Measurements from ENCODE around the gene KIAA1191. TPM values are rescaled to one million over a fixed set of nuclear protein-coding genes. Genes with fewer than 3 reads are reported as not detected.
A peak's percentile ranks its signal among the peaks of the same experiment; 100 is the strongest.

The KIAA1191 gene
- total RNA-seq, 1 donor from 2014 or later: 163 TPM

GRCh38 chr5:176365351-176366231 lies 4.0 kb upstream of the KIAA1191 start, which contains the start of gene ARL10:
ARL10 (plus strand) TSS chr5:176365487; CDS start chr5:176365564, 77 bp downstream.
- peak within 1 kb of the TSS; percentile 83 for H3K9ac ChIP-seq (ENCODE audit: low read length)
- peaks cover 19% of the 10 kb centered on the region for H3K79me2 ChIP-seq (ENCODE audit: insufficient read depth, low read length)
- DNase-seq (ENCODE audit: low read depth): peak; percentile 50
- H3K27ac ChIP-seq (ENCODE audit: low read depth, low read length): peak within 1 kb of the TSS; percentile 42
- H3K4me1 ChIP-seq (ENCODE audit: insufficient read depth, low read length): peaks cover 18% of the 10 kb centered on the region
- H3K9me3 ChIP-seq (ENCODE audit: insufficient read depth, low read depth, low read length): no peaks in the 10 kb centered on the region
- H3K4me3 Mint-ChIP-seq (ENCODE audit: unreplicated experiment): peak within 1 kb of the TSS; percentile 85
- peak within 1 kb of the TSS; percentile 96 for H2AFZ ChIP-seq (ENCODE audit: low read depth, low read length)
- no peak for TF ChIP-seq EZH2 (IDR thresholded peaks at IDR 0.05; ENCODE audit: insufficient read depth, low read length)
- peaks cover 13% of the 10 kb centered on the region for H3K36me3 ChIP-seq (ENCODE audit: insufficient read depth, low read length)
- peak within 1 kb of the TSS; percentile 18 for H3K27ac Mint-ChIP-seq (ENCODE audit: unreplicated experiment)
- peaks cover 2% of the 10 kb centered on the region for H3K9me3 Mint-ChIP-seq (ENCODE audit: unreplicated experiment)
- H3K4me2 ChIP-seq (ENCODE audit: low read length): peak within 1 kb of the TSS; percentile 97
- peaks cover 8% of the 10 kb centered on the region for H3K36me3 Mint-ChIP-seq (ENCODE audit: low read depth, unreplicated experiment)
- peaks cover 9% of the 10 kb centered on the region for H3K4me1 Mint-ChIP-seq (ENCODE audit: low read depth, unreplicated experiment)
- H3K4me3 ChIP-seq (ENCODE audit: insufficient read depth, low read depth, low read length): peak within 1 kb of the TSS; percentile 77
- peaks cover 5% of the 10 kb centered on the region for H3K27me3 Mint-ChIP-seq (ENCODE audit: low read depth, unreplicated experiment)
- H3K27me3 ChIP-seq (ENCODE audit: insufficient read depth, low read length): no peaks in the 10 kb centered on the region
- no peak for FAIRE-seq
- peaks cover 13% of the 10 kb centered on the region for H4K20me1 ChIP-seq (ENCODE audit: insufficient read depth, low read length)

- Histone ChIP-seq H4K20me1 (ENCODE audit: insufficient read depth, low read length) (peaks cover 15% of the 10 kb centered on the region), H2AFZ (ENCODE audit: low read depth, low read length) (peak overlapping the region; percentile 96), H3K9ac (ENCODE audit: low read length) (peak overlapping the region; percentile 83), H3K27me3 (ENCODE audit: insufficient read depth, low read length) (no peaks in the 10 kb centered on the region), H3K79me2 (ENCODE audit: insufficient read depth, low read length) (peaks cover 26% of the 10 kb centered on the region), H3K4me3 (ENCODE audit: insufficient read depth, low read depth, low read length) (peak overlapping the region; percentile 77), H3K4me1 (ENCODE audit: insufficient read depth, low read length) (peaks cover 18% of the 10 kb centered on the region), H3K36me3 (ENCODE audit: insufficient read depth, low read length) (peaks cover 6% of the 10 kb centered on the region), H3K9me3 (ENCODE audit: insufficient read depth, low read depth, low read length) (no peaks in the 10 kb centered on the region), H3K4me2 (ENCODE audit: low read length) (peak overlapping the region; percentile 97), H3K27ac (ENCODE audit: low read depth, low read length) (no peak overlapping the region)
- Mint-ChIP-seq H3K4me3 (ENCODE audit: unreplicated experiment) (peak overlapping the region; percentile 77), H3K27me3 (ENCODE audit: low read depth, unreplicated experiment) (peaks cover 5% of the 10 kb centered on the region), H3K4me1 (ENCODE audit: low read depth, unreplicated experiment) (peaks cover 9% of the 10 kb centered on the region), H3K9me3 (ENCODE audit: unreplicated experiment) (peaks cover 2% of the 10 kb centered on the region), H3K36me3 (ENCODE audit: low read depth, unreplicated experiment) (peaks cover 6% of the 10 kb centered on the region), H3K27ac (ENCODE audit: unreplicated experiment) (peak overlapping the region; percentile 18)
- TF ChIP-seq EZH2 (IDR thresholded peaks at IDR 0.05; ENCODE audit: insufficient read depth, low read length): no peak
- TF ChIP-seq, protein P1, sequence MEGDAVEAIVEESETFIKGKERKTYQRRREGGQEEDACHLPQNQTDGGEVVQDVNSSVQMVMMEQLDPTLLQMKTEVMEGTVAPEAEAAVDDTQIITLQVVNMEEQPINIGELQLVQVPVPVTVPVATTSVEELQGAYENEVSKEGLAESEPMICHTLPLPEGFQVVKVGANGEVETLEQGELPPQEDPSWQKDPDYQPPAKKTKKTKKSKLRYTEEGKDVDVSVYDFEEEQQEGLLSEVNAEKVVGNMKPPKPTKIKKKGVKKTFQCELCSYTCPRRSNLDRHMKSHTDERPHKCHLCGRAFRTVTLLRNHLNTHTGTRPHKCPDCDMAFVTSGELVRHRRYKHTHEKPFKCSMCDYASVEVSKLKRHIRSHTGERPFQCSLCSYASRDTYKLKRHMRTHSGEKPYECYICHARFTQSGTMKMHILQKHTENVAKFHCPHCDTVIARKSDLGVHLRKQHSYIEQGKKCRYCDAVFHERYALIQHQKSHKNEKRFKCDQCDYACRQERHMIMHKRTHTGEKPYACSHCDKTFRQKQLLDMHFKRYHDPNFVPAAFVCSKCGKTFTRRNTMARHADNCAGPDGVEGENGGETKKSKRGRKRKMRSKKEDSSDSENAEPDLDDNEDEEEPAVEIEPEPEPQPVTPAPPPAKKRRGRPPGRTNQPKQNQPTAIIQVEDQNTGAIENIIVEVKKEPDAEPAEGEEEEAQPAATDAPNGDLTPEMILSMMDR (IDR thresholded peaks at IDR 0.05; ENCODE audit: insufficient read depth, low read depth, low read length): no peak
- FAIRE-seq (no peak), DNase-seq (ENCODE audit: low read depth) (no peak)
Measured at GRCh38 chr5:176364765-176365350, 3.3 kb upstream of the KIAA1191 start.

DNA sequence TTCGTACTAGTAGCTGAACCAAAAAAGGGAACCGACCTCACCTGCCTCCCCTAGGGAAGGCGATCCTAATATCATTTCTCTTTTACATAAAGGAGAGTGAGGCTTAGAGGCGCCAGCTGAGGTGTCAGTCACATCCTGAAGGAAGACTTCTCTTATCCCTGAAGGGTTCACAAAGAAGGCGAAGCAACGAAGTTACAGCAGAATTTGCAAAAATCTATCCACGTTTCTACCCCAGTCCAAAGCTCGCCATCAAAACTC lies 598 bp upstream of the KIAA1191 start:
- Histone ChIP-seq H3K9me3 (ENCODE audit: insufficient read depth, low read depth, low read length) (no peaks in the 10 kb centered on the region), H3K9ac (ENCODE audit: low read length) (peak overlapping the region; percentile 98), H3K36me3 (ENCODE audit: insufficient read depth, low read length) (peaks cover 6% of the 10 kb centered on the region), H3K4me2 (ENCODE audit: low read length) (peak overlapping the region; percentile 90), H4K20me1 (ENCODE audit: insufficient read depth, low read length) (peaks cover 23% of the 10 kb centered on the region), H2AFZ (ENCODE audit: low read depth, low read length) (peak overlapping the region; percentile 94), H3K4me1 (ENCODE audit: insufficient read depth, low read length) (peaks cover 18% of the 10 kb centered on the region), H3K27ac (ENCODE audit: low read depth, low read length) (no peak overlapping the region), H3K4me3 (ENCODE audit: insufficient read depth, low read depth, low read length) (peak overlapping the region; percentile 90), H3K79me2 (ENCODE audit: insufficient read depth, low read length) (peaks cover 49% of the 10 kb centered on the region), H3K27me3 (ENCODE audit: insufficient read depth, low read length) (no peaks in the 10 kb centered on the region)
- Mint-ChIP-seq H3K36me3 (ENCODE audit: low read depth, unreplicated experiment) (peaks cover 3% of the 10 kb centered on the region), H3K27me3 (ENCODE audit: low read depth, unreplicated experiment) (peaks cover 3% of the 10 kb centered on the region), H3K4me1 (ENCODE audit: low read depth, unreplicated experiment) (peaks cover 8% of the 10 kb centered on the region), H3K9me3 (ENCODE audit: unreplicated experiment) (no peaks in the 10 kb centered on the region), H3K4me3 (ENCODE audit: unreplicated experiment) (peak overlapping the region; percentile 96), H3K27ac (ENCODE audit: unreplicated experiment) (no peak overlapping the region)
- DNase-seq (ENCODE audit: low read depth) (no peak), FAIRE-seq (no peak)
- TF ChIP-seq EZH2 (IDR thresholded peaks at IDR 0.05; ENCODE audit: insufficient read depth, low read length): no peak
- TF ChIP-seq, protein P1 (IDR thresholded peaks at IDR 0.05; ENCODE audit: insufficient read depth, low read depth, low read length): no peak
